ENCODE measurements around the gene SFXN3. TPM values are rescaled to one million over a fixed set of nuclear protein-coding genes. Genes with fewer than 3 reads are reported as not detected.

SFXN3 gene
- polyA plus RNA-seq, 3 donors, result 21.3 to 152 (median 24.2) TPM

DNA sequence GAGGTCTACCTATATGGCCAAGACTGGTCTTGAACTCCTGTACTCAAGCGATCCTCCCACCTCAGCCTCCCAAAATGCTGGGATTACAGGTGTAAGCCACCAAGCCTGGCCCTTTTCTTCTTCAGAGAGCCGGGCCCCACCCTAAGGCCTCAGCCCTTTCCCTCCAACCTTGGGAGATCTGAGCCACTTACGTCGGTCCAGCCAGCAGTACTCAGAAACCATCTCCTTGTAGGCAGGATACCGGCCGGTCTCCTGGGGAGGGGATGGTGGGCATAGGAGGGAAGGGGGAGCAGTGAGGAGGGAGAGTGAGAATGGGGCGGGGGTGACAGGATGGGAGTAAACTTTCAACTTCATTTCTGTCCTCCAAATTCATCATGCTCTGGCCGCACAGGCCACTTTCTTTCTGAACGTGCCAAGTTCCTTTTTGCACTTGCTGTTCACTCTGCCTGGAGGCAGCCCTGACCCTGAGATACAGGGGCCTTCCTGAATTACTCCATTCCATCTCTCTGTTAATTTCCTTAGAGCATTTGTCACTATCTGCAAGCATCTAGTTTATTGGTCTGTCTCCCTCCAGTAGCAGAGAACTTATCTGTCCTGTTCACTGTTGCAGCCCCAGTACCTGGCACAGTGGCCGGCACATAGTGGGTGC lies 10.5 kb upstream of the SFXN3 start:
- intact Hi-C loops (cut with micrococcal nuclease), result no loop called here
- TF ChIP-seq, protein P1, sequence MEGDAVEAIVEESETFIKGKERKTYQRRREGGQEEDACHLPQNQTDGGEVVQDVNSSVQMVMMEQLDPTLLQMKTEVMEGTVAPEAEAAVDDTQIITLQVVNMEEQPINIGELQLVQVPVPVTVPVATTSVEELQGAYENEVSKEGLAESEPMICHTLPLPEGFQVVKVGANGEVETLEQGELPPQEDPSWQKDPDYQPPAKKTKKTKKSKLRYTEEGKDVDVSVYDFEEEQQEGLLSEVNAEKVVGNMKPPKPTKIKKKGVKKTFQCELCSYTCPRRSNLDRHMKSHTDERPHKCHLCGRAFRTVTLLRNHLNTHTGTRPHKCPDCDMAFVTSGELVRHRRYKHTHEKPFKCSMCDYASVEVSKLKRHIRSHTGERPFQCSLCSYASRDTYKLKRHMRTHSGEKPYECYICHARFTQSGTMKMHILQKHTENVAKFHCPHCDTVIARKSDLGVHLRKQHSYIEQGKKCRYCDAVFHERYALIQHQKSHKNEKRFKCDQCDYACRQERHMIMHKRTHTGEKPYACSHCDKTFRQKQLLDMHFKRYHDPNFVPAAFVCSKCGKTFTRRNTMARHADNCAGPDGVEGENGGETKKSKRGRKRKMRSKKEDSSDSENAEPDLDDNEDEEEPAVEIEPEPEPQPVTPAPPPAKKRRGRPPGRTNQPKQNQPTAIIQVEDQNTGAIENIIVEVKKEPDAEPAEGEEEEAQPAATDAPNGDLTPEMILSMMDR (IDR thresholded peaks at IDR 0.05), result no peak
- H3K9ac ChIP-seq (ENCODE audit: insufficient read depth, low read length, poor library complexity, severe bottlenecking), result no peak overlapping the region

DNA sequence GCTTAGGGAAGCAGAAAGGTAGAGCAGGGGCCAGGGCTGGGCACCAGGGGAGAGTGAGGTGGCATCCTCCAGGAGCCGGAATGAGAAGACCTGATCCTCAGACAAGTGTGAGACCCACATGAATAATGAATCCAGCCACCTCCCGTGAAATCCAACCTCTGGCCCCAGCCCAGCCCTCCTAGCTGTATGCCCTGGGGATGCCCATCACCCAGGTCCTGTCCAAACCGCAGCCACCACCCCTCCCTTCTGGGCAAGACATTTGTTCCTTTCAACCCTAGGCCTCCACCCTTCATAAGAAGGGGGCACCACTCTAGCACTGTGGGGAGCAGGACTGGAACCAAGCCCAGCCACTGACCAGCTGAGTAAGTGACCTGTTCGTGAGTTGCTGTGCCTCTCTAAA lies 9.8 kb upstream of the SFXN3 start:
- H3K36me3 ChIP-seq (replicated peaks in 1 of 2; ENCODE audit: control insufficient read depth in 1 of 2, insufficient read depth in 2 of 2, low read length in 2 of 2), result no peaks in the 10 kb centered on the region
- no peak overlapping the region for H3K4me3 ChIP-seq (replicated peaks in 1 of 3; ENCODE audit: low read depth in 2 of 3, low read length in 3 of 3)
- peaks cover 29% of the 10 kb centered on the region for H3K4me1 Mint-ChIP-seq
- peaks cover 18 to 19% (median 18%) of the 10 kb centered on the region in 3 donors for H3K27me3 Mint-ChIP-seq (ENCODE audit: low read depth in 3 of 3)
- no peak overlapping the region for H3K4me3 Mint-ChIP-seq
- no peak overlapping the region for H3K9ac ChIP-seq (ENCODE audit: insufficient read depth, low read length, poor library complexity, severe bottlenecking)
- H3K27ac Mint-ChIP-seq, result no peak overlapping the region
- TF ChIP-seq, protein P1 (IDR thresholded peaks at IDR 0.05), result no peak
- no peaks in the 10 kb centered on the region for H3K36me3 Mint-ChIP-seq
- no peaks in the 10 kb centered on the region for H3K79me2 ChIP-seq (ENCODE audit: insufficient read depth, low read length)
- intact Hi-C loops (cut with micrococcal nuclease), result no loop called here
- H2AFZ ChIP-seq (ENCODE audit: insufficient read depth, low read depth, low read length, poor library complexity, severe bottlenecking), result no peak overlapping the region
- H3K4me2 ChIP-seq (replicated peaks; ENCODE audit: extremely low read depth, low read length, poor library complexity, severe bottlenecking), result no peak overlapping the region
- WGBS (ENCODE audit: insufficient coverage), result 97% methylated on average over 3 of the region's 4 CpGs
- H4K20me1 ChIP-seq (ENCODE audit: insufficient read depth, low read length), result no peaks in the 10 kb centered on the region
- no peak for DNase-seq
- H3K9me3 ChIP-seq (replicated peaks in 1 of 2; ENCODE audit: control insufficient read depth in 1 of 2, insufficient read depth in 1 of 2, low read length in 2 of 2), result no peaks in the 10 kb centered on the region
- peaks cover 0 to 3% (median 0%) of the 10 kb centered on the region in 7 donors for H3K9me3 Mint-ChIP-seq
- peaks cover 18 to 26% of the 10 kb centered on the region in 2 donors for H3K4me1 ChIP-seq (ENCODE audit: control insufficient read depth in 1 of 2, insufficient read depth in 2 of 2, low read length in 2 of 2)
- H3K27me3 ChIP-seq (ENCODE audit: control insufficient read depth in 2 of 2, insufficient read depth in 2 of 2, low read length in 2 of 2), result peaks cover 0 to 5% of the 10 kb centered on the region in 2 donors
- H3K27ac ChIP-seq (ENCODE audit: low read depth in 1 of 2, low read length in 2 of 2), result no peak overlapping the region

More for the DNA sequence above, 10.5 kb upstream of the SFXN3 start:
- H3K27me3 Mint-ChIP-seq (ENCODE audit: low read depth in 3 of 3), result peaks cover 18 to 19% (median 19%) of the 10 kb centered on the region in 3 donors
- peaks cover 0 to 3% (median 0%) of the 10 kb centered on the region in 7 donors for H3K9me3 Mint-ChIP-seq
- Histone ChIP-seq H3K27ac (ENCODE audit: low read depth in 1 of 2, low read length in 2 of 2) (no peak overlapping the region), H3K27me3 (ENCODE audit: control insufficient read depth in 2 of 2, insufficient read depth in 2 of 2, low read length in 2 of 2) (peaks cover 0 to 5% of the 10 kb centered on the region in 2 donors), H4K20me1 (ENCODE audit: insufficient read depth, low read length) (no peaks in the 10 kb centered on the region), H2AFZ (ENCODE audit: insufficient read depth, low read depth, low read length, poor library complexity, severe bottlenecking) (no peak overlapping the region), H3K4me2 (replicated peaks; ENCODE audit: extremely low read depth, low read length, poor library complexity, severe bottlenecking) (no peak overlapping the region), H3K4me3 (replicated peaks in 1 of 3; ENCODE audit: low read depth in 2 of 3, low read length in 3 of 3) (no peak overlapping the region), H3K36me3 (replicated peaks in 1 of 2; ENCODE audit: control insufficient read depth in 1 of 2, insufficient read depth in 2 of 2, low read length in 2 of 2) (no peaks in the 10 kb centered on the region), H3K9me3 (replicated peaks in 1 of 2; ENCODE audit: control insufficient read depth in 1 of 2, insufficient read depth in 1 of 2, low read length in 2 of 2) (no peaks in the 10 kb centered on the region), H3K4me1 (ENCODE audit: control insufficient read depth in 1 of 2, insufficient read depth in 2 of 2, low read length in 2 of 2) (peaks cover 18 to 26% of the 10 kb centered on the region in 2 donors), H3K79me2 (ENCODE audit: insufficient read depth, low read length) (no peaks in the 10 kb centered on the region)
- H3K27ac Mint-ChIP-seq, result peak overlapping the region in 1 of 7 donors; percentile 46
- peak in 2 of 3 donors; percentile 11 to 68 for DNase-seq
- no peak overlapping the region for H3K4me3 Mint-ChIP-seq
- H3K36me3 Mint-ChIP-seq, result no peaks in the 10 kb centered on the region
- 42% methylated on average over 3 of the region's 10 CpGs for WGBS (ENCODE audit: insufficient coverage)
- H3K4me1 Mint-ChIP-seq, result peaks cover 29% of the 10 kb centered on the region
